22Rv1 (cell line): ENCODE data around the gene SYNPO.

Experiments used
- H3K27ac ChIP-seq: fragments of 450-650 bp; 2 replicates; pipeline ENCODE4 v1.5.1; 2017
- CTCF ChIP-seq: fragments of 450-650 bp; IDR thresholded peaks from 2 replicates; pipeline ENCODE4 v1.5.1; 2017; ENCODE audit warnings: mild to moderate bottlenecking
- ZFX ChIP-seq: fragments of 450-650 bp; IDR thresholded peaks from 2 replicates; pipeline ENCODE4 v1.6.1; 2017; ENCODE audit warnings: antibody characterized with exemption, borderline replicate concordance

Gene SYNPO

GRCh38 chr5:150651382-150651781, 10.9 kb downstream of the SYNPO start:
- no peak overlapping the region for H3K27ac ChIP-seq
- TF ChIP-seq ZFX = no peak
- no peak for TF ChIP-seq CTCF

GRCh38 chr5:150651924-150652671, 11.6 kb downstream of the SYNPO start:
- H3K27ac ChIP-seq = no peak overlapping the region
- no peak for TF ChIP-seq CTCF
- no peak for TF ChIP-seq ZFX

- no peak overlapping the region for H3K27ac ChIP-seq
- no peak for TF ChIP-seq CTCF
- no peak for TF ChIP-seq ZFX
Observed at GRCh38 chr5:150653145-150653761, 12.8 kb downstream of the SYNPO start.

- no peak overlapping the region for H3K27ac ChIP-seq
- TF ChIP-seq ZFX (no peak), CTCF (no peak)
Observed at GRCh38 chr5:150653762-150654556, 13.5 kb downstream of the SYNPO start.

- no peak overlapping the region for H3K27ac ChIP-seq
- no peak for TF ChIP-seq ZFX
Observed at GRCh38 chr5:150655221-150655620, 14.8 kb downstream of the SYNPO start.

GRCh38 chr5:150656191-150657132, 16.0 kb downstream of the SYNPO start:
- no peak overlapping the region for H3K27ac ChIP-seq
- no peak for TF ChIP-seq ZFX
- TF ChIP-seq CTCF = peak; percentile 85

- no peak for TF ChIP-seq CTCF
- TF ChIP-seq ZFX = no peak
- no peak overlapping the region for H3K27ac ChIP-seq
Observed at GRCh38 chr5:150658121-150658520, 17.7 kb downstream of the SYNPO start.
